Thymus (tissue), 14 donors: ENCODE data around the gene TNFRSF12A. TPM values are rescaled to one million over a fixed set of nuclear protein-coding genes. Genes with fewer than 3 reads are reported as not detected.

ENCODE experiments used
- DNase-seq, 9 donors: peaks; one replicate each; pipeline ENCODE4 v3.0.0-alpha.2; 2013; ENCODE audit warnings: low spot score in 9 of 9, low read depth in 6 of 9, missing footprints in 1 of 9
- H3K27ac ChIP-seq, 2 donors: one replicate each; pipeline ENCODE4 v1.5.1; 2013; ENCODE audit warnings: control low read depth in 1 of 2, low read depth in 1 of 2, low read length in 1 of 2, mild to moderate bottlenecking in 1 of 2, moderate library complexity in 1 of 2
- H3K27me3 ChIP-seq, 2 donors: one replicate each; pipeline ENCODE4 v1.5.1; 2013; ENCODE audit warnings: low read length in 1 of 2; ENCODE audit not compliant: control insufficient read depth in 2 of 2, insufficient read depth in 1 of 2
- H3K36me3 ChIP-seq, 2 donors: one replicate each; pipeline ENCODE4 v1.5.1; 2013; ENCODE audit warnings: low read length in 1 of 2, mild to moderate bottlenecking in 1 of 2, moderate library complexity in 1 of 2; ENCODE audit not compliant: control insufficient read depth in 2 of 2, insufficient read depth in 2 of 2
- H3K4me1 ChIP-seq, 2 donors: one replicate each; pipeline ENCODE4 v1.5.1; 2013; ENCODE audit warnings: low read length in 2 of 2; ENCODE audit not compliant: control insufficient read depth in 2 of 2, insufficient read depth in 2 of 2
- H3K4me3 ChIP-seq, 2 donors: one replicate each; pipeline ENCODE4 v1.5.1; 2013; ENCODE audit warnings: low read length in 2 of 2, control low read depth in 1 of 2, mild to moderate bottlenecking in 1 of 2
- H3K9me3 ChIP-seq, 2 donors: one replicate each; pipeline ENCODE4 v1.5.1; 2013; ENCODE audit warnings: low read length in 1 of 2, mild to moderate bottlenecking in 1 of 2; ENCODE audit not compliant: control insufficient read depth in 2 of 2, insufficient read depth in 1 of 2
- WGBS: extraction: QIAGEN DNeasy Blood & Tissue Kit; methylation state at CpG from one replicate; pipeline ENCODE4 v1.1.7; 2013; 5-methylcytosine and 5-hydroxymethylcytosine counted together
- long read RNA-seq, 10 donors: transcript quantifications; one replicate each; lab custom pipeline, GENCODE V29; 2026
- polyA plus RNA-seq: library from polyadenylated mRNA; stranded (reverse); fragments of 200-250 nt; gene quantifications from one replicate; pipeline ENCODE4 v1.2.3, GENCODE V29; 2013
- total RNA-seq: library from RNA; stranded (reverse); fragments of 120-200 nt; gene quantifications from one replicate; pipeline ENCODE4 v1.2.4, GENCODE V29; 2013
- donor health status: healthy.

TNFRSF12A gene
- 5.1 TPM for total RNA-seq
- 46.9 TPM for polyA plus RNA-seq
- long read RNA-seq, donor 1, result 0 reads
- long read RNA-seq, donor 2, result 0 reads
- long read RNA-seq, donor 3, transcript TNFRSF12A-201 (4 exons, 1,033 nt), result major isoform, 9 of 9 reads
- long read RNA-seq, donor 3, partial matches to known transcripts, result 0 of 9 reads
- long read RNA-seq, donor 3, other reads (novel, unspliced or antisense), result 0 of 9 reads
- long read RNA-seq, donor 4, partial matches to known transcripts, result 0 of 3 reads
- long read RNA-seq, donor 4, other reads (novel, unspliced or antisense), result 0 of 3 reads
- long read RNA-seq, donor 5, transcript TNFRSF12A-201 (4 exons, 1,033 nt), result major isoform, 8 of 8 reads
- long read RNA-seq, donor 5, partial matches to known transcripts, result 0 of 8 reads
- long read RNA-seq, donor 5, other reads (novel, unspliced or antisense), result 0 of 8 reads
- long read RNA-seq, donor 6, transcript TNFRSF12A-201 (4 exons, 1,033 nt), result major isoform, 5 of 6 reads
- long read RNA-seq, donor 6, partial matches to known transcripts, result 0 of 6 reads
- long read RNA-seq, donor 6, other reads (novel, unspliced or antisense), result 0 of 6 reads
- long read RNA-seq, donor 7, partial matches to known transcripts, result 0 of 4 reads
- long read RNA-seq, donor 7, other reads (novel, unspliced or antisense), result 0 of 4 reads
- long read RNA-seq, donor 8, result 0 reads
- long read RNA-seq, donor 9, partial matches to known transcripts, result 0 of 2 reads
- long read RNA-seq, donor 9, other reads (novel, unspliced or antisense), result 0 of 2 reads
- long read RNA-seq, donor 10, transcript TNFRSF12A-201 (4 exons, 1,033 nt), result major isoform, 6 of 6 reads
- long read RNA-seq, donor 10, partial matches to known transcripts, result 0 of 6 reads
- long read RNA-seq, donor 10, other reads (novel, unspliced or antisense), result 0 of 6 reads

- peaks cover 38 to 58% of the 10 kb centered on the region in 2 donors for H3K4me1 ChIP-seq
- H3K36me3 ChIP-seq, result peaks cover 0 to under 1% of the 10 kb centered on the region in 2 donors
- peaks cover 0 to 12% of the 10 kb centered on the region in 2 donors for H3K9me3 ChIP-seq
- H3K27ac ChIP-seq, result peak within 1 kb of the TSS; percentile 7 to 87
- DNase-seq, result peak in 2 of 9 donors; percentile 62 to 76
- peaks cover 42 to 72% of the 10 kb centered on the region in 2 donors for H3K27me3 ChIP-seq
- 1% methylated on average over 49 of the region's 49 CpGs for WGBS
- H3K4me3 ChIP-seq, result peak within 1 kb of the TSS; percentile 41 to 60
Measured at GRCh38 chr16:3020247-3020603, at the start of gene TNFRSF12A. TSS of gene TNFRSF12A (plus strand) at chr16:3020368. CDS start at chr16:3020398, 30 bp downstream.

DNA sequence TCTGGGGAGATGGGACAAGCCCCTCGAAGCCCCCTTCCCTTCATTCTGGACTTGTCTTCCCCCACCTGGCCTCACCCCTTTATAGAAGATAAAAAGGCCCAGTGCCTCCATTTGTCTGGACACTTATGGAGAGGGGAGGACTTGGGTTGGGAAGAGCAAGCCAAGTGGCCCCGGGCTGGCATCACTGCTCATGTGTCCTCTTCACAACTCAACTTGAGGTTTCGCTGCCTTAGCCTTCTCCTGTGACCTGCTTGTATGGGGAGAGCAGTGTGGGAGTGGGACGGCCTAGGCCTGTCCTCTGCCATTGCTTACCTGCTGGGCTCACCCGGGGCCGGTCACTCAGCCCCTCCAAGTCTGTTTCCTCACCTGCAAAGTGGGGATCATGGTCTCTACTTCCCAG, 49.6 kb upstream of the TNFRSF12A start:
- H3K36me3 ChIP-seq, result peaks cover 32 to 44% of the 10 kb centered on the region in 2 donors
- peaks cover 31 to 34% of the 10 kb centered on the region in 2 donors for H3K27me3 ChIP-seq
- peaks cover 21 to 31% of the 10 kb centered on the region in 2 donors for H3K4me1 ChIP-seq
- peak overlapping the region in 1 of 2 donors; percentile 15 for H3K27ac ChIP-seq
- WGBS, result 91% methylated on average over 6 of the region's 6 CpGs
- peaks cover 0 to 24% of the 10 kb centered on the region in 2 donors for H3K9me3 ChIP-seq
- H3K4me3 ChIP-seq, result peak overlapping the region; percentile 63 to 84
- no peak for DNase-seq

GRCh38 chr16:2971134-2971984, 48.8 kb upstream of the TNFRSF12A start:
- H3K36me3 ChIP-seq, result peaks cover 40 to 52% of the 10 kb centered on the region in 2 donors
- peaks cover 25 to 27% of the 10 kb centered on the region in 2 donors for H3K27me3 ChIP-seq
- peaks cover 21 to 24% of the 10 kb centered on the region in 2 donors for H3K4me1 ChIP-seq
- H3K9me3 ChIP-seq, result peaks cover 0 to 19% of the 10 kb centered on the region in 2 donors
- H3K4me3 ChIP-seq, result no peak overlapping the region
- DNase-seq, result no peak
- H3K27ac ChIP-seq, result no peak overlapping the region
- 97% methylated on average over 35 of the region's 35 CpGs for WGBS

GRCh38 chr16:2971985-2972784, 48.0 kb upstream of the TNFRSF12A start:
- peaks cover 17 to 18% of the 10 kb centered on the region in 2 donors for H3K27me3 ChIP-seq
- DNase-seq, result no peak
- no peak overlapping the region for H3K27ac ChIP-seq
- peaks cover 0 to 19% of the 10 kb centered on the region in 2 donors for H3K9me3 ChIP-seq
- H3K4me1 ChIP-seq, result peaks cover 21 to 24% of the 10 kb centered on the region in 2 donors
- 93% methylated on average over 15 of the region's 15 CpGs for WGBS
- no peak overlapping the region for H3K4me3 ChIP-seq
- peaks cover 48 to 60% of the 10 kb centered on the region in 2 donors for H3K36me3 ChIP-seq

DNA sequence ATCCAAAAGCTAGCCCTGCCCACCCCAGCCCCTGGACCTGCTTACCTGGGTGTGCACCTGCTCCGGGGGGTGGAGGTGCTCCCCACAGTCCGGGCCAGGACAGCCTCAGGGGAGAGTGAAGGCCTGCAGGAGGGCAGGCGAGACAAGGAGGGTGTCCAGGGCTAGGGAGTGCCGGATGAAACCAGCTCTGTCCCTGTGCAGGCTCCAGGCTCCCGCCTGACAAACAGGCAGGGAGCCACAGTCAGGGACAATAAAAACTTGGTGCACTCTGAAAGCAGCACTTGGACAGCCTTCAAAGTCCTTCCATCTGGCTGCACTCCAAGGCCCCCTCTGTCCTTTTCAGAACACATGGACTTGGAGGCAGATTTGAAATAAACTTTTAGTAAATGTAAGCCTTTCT, 47.1 kb upstream of the TNFRSF12A start:
- DNase-seq, result no peak
- Histone ChIP-seq H3K27me3 (peaks cover 8 to 9% of the 10 kb centered on the region in 2 donors), H3K36me3 (peaks cover 53 to 69% of the 10 kb centered on the region in 2 donors), H3K9me3 (peaks cover 0 to 16% of the 10 kb centered on the region in 2 donors), H3K4me3 (no peak overlapping the region), H3K4me1 (peaks cover 17 to 23% of the 10 kb centered on the region in 2 donors), H3K27ac (no peak overlapping the region)
- 97% methylated on average over 5 of the region's 5 CpGs for WGBS

- Histone ChIP-seq H3K4me3 (no peak overlapping the region), H3K36me3 (peaks cover 53 to 71% of the 10 kb centered on the region in 2 donors), H3K9me3 (peaks cover 0 to 10% of the 10 kb centered on the region in 2 donors), H3K4me1 (peaks cover 11 to 19% of the 10 kb centered on the region in 2 donors), H3K27ac (no peak overlapping the region), H3K27me3 (peaks cover 1 to 3% of the 10 kb centered on the region in 2 donors)
- no peak for DNase-seq
- 97% methylated on average over 17 of the region's 17 CpGs for WGBS
Measured at GRCh38 chr16:2973605-2974318, 46.4 kb upstream of the TNFRSF12A start.

GRCh38 chr16:2974319-2975056, 45.7 kb upstream of the TNFRSF12A start:
- Histone ChIP-seq H3K4me1 (peaks cover 12 to 21% of the 10 kb centered on the region in 2 donors), H3K27me3 (no peaks in the 10 kb centered on the region), H3K9me3 (peaks cover 0 to 9% of the 10 kb centered on the region in 2 donors), H3K36me3 (peaks cover 53 to 71% of the 10 kb centered on the region in 2 donors), H3K27ac (no peak overlapping the region), H3K4me3 (no peak overlapping the region)
- no peak for DNase-seq
- 98% methylated on average over 15 of the region's 15 CpGs for WGBS
